ENCODE data around the gene PACS1. TPM values are rescaled to one million over a fixed set of nuclear protein-coding genes. Genes with fewer than 3 reads are reported as not detected.

The PACS1 gene
- polyA plus RNA-seq, 1 experiment: 27.1 TPM

GRCh38 chr11:66239998-66240780 lies 170.1 kb downstream of the PACS1 start:
- no peak overlapping the region for H3K27ac ChIP-seq (ENCODE audit: low read depth, low read length)
- H3K4me3 ChIP-seq (ENCODE audit: low read depth, low read length): no peak overlapping the region
- TF ChIP-seq CTCF (IDR thresholded peaks at IDR 0.05; ENCODE audit: low read depth, low read length): no peak
- no peaks in the 10 kb centered on the region for H3K9me3 ChIP-seq (ENCODE audit: control insufficient read depth, insufficient read depth, low read length)
- CTCF ChIA-PET: interaction anchor here (2.7 kb wide), 1 partner anchor 18 kb away, joined by 15 read pairs; no protein-coding TSS in a partner anchor
- DNase-seq (ENCODE audit: low read depth, low spot score): no peak
- H3K27me3 ChIP-seq (ENCODE audit: control insufficient read depth, insufficient read depth, low read length): no peaks in the 10 kb centered on the region
- POLR2A ChIA-PET: no interaction called here

GRCh38 chr11:66240781-66241136 lies 170.7 kb downstream of the PACS1 start:
- Histone ChIP-seq H3K27ac (ENCODE audit: low read depth, low read length) (no peak overlapping the region), H3K27me3 (ENCODE audit: control insufficient read depth, insufficient read depth, low read length) (no peaks in the 10 kb centered on the region), H3K9me3 (ENCODE audit: control insufficient read depth, insufficient read depth, low read length) (no peaks in the 10 kb centered on the region), H3K4me3 (ENCODE audit: low read depth, low read length) (no peak overlapping the region)
- POLR2A ChIA-PET: no interaction called here
- no peak for TF ChIP-seq CTCF (IDR thresholded peaks at IDR 0.05; ENCODE audit: low read depth, low read length)
- no peak for DNase-seq (ENCODE audit: low read depth, low spot score)
- CTCF ChIA-PET: interaction anchor here (2.7 kb wide), 1 partner anchor 18 kb away, joined by 15 read pairs; no protein-coding TSS in a partner anchor

GRCh38 chr11:66242095-66242765 lies 172.2 kb downstream of the PACS1 start:
- Histone ChIP-seq H3K27ac (ENCODE audit: low read depth, low read length) (no peak overlapping the region), H3K4me3 (ENCODE audit: low read depth, low read length) (no peak overlapping the region), H3K27me3 (ENCODE audit: control insufficient read depth, insufficient read depth, low read length) (no peaks in the 10 kb centered on the region), H3K9me3 (ENCODE audit: control insufficient read depth, insufficient read depth, low read length) (no peaks in the 10 kb centered on the region)
- DNase-seq (ENCODE audit: low read depth, low spot score): no peak
- ChIA-PET POLR2A (interaction anchor here (0.6 kb wide), 1 partner anchor 13 kb away, joined by 4 read pairs; no protein-coding TSS in a partner anchor), CTCF (interaction anchor here (2.7 kb wide), 1 partner anchor 20 kb away, joined by 15 read pairs; no protein-coding TSS in a partner anchor)
- TF ChIP-seq CTCF (IDR thresholded peaks at IDR 0.05; ENCODE audit: low read depth, low read length): no peak

GRCh38 chr11:66243782-66244535 lies 173.9 kb downstream of the PACS1 start:
- no peak for DNase-seq (ENCODE audit: low read depth, low spot score)

More at GRCh38 chr11:66243782-66244535, 173.9 kb downstream of the PACS1 start:
- Histone ChIP-seq H3K4me3 (ENCODE audit: low read depth, low read length) (no peak overlapping the region), H3K9me3 (ENCODE audit: control insufficient read depth, insufficient read depth, low read length) (no peaks in the 10 kb centered on the region), H3K27ac (ENCODE audit: low read depth, low read length) (no peak overlapping the region), H3K27me3 (ENCODE audit: control insufficient read depth, insufficient read depth, low read length) (no peaks in the 10 kb centered on the region)
- POLR2A ChIA-PET: no interaction called here
- TF ChIP-seq CTCF (IDR thresholded peaks at IDR 0.05; ENCODE audit: low read depth, low read length): no peak
- CTCF ChIA-PET: no interaction called here

Data from AG04450 (cell line).